EL (cell line): ENCODE measurements around the gene RAI2.

ENCODE experiments used
- DNase-seq: peaks from one replicate; pipeline ENCODE4 v3.0.0-alpha.2; 2016

The RAI2 gene

DNA sequence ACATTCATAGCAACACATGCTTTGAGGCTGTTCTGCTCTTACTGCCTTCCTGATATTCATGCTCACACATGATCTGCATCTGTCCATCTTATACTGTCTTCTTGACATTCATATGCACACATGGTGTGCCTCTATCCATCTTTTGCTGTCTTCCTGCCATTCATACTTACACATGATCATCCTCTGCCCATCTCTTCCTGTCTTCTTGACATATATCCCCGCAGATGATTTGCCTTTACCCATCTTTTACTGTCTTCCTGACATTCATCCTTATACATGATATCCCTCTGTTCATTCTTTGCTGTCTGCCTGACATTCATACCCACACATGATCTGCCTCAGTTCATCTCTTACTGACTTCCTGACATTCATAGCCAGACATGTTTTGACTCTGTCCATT lies 87.0 kb downstream of the RAI2 start:
- DNase-seq: no peak

DNA sequence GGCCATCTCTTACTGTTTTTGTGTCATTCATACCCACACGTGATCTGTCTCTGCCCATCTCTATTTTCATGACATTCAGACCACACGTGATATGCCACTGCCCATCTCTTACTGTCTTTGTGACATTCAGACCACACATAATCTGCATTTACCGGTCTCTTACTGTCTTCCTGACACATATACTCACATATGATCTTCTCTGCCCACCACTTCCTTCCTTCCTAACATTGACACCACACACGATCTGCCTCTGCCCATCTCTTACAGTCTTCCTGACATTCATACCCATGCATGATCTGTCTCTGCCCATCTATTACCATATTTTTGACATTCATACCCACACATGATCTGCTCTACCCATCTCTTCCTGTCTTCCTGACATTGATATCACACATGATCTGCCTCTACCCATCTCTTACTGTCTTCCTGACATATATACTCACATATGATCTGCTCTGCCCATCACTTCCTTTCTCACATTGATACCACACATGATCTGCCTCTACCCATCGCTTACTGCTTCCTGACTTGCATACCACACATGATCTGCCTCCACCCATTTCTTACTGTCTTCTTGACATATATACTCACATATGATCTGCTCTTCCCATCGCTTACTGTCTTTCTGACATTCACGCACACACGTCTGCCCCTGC lies 87.7 kb downstream of the RAI2 start:
- no peak for DNase-seq

DNA sequence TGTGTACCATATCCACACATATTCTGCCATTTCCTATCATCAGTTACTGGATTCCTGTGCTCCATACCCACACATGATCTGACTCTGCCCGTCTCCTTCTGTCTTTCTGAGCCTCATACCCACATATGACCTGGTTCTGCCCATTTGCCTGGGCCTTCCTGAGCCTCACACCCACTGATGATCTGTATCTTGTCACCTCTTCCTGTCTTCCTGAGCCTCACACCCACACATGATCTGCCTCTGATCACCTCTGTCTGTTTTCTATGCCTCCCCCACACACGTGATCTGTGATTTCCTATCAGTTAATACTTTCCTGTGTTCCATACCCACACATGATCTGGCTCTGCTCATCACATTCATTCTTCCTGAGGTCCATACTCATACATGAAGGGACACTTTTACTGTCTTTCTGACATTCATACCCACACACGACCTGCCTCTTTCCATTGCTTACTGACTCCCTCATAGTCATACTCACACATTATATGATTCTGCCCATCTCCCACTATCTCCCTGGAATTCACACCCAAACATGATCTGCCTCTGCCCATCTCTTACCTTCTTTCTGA lies 91.3 kb downstream of the RAI2 start:
- no peak for DNase-seq

DNA sequence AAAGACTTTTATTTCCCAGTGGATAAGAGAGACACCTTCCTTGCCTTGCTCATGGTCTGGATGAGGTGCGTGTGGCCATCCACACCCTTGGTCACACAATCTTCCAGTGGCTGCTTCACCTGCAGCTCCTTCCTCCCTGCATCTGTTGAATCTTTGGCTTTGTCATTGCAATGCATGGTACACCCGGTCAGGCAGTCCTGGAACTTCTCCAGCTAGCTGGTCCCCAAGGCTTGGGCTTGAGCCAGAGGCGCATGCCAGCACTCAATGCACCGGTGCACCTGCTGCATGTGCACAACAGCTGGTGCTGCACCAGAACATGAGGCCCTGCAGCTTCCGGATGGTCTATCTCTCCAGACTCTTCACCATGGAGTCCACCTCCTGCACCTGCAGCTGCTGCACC lies 92.1 kb downstream of the RAI2 start:
- no peak for DNase-seq

DNA sequence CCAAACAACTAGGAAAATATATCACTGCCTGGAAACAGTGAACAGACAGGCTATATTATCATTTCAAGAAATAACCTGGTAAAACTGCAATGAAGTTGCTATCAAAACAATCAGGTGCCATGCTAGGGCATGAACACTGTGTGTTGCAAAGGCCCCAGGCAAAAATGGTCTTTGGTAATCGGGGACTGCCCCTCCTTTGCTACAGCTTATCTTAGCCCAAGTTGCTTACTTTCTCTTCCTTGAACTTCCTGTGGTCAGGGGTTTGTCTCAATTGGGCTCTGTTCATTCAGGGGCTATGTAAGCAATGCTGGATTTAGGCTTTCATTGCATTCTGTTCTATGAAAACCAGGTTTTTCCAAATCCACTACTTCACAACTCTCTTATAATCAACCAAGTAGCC lies 93.4 kb downstream of the RAI2 start:
- no peak for DNase-seq

DNA sequence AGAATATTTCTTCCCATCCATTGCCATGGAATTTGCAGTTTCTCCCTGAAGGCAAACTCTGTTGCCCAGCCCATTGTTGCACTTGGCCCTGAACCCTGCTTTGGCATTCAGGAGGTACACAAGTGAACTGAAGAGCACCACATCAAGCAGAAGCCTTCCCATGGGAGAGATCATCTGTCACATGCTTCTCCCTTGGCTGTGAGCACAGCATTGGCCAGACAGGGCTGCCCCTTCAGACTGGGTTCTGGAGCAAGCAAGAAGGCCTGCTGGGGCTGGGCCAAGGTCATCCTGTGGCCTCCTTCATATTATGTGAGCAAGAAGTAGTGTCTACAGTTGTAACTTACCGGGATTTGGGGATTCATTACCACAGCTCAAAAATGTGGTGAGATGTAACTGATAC lies 101.1 kb downstream of the RAI2 start:
- DNase-seq: no peak

DNA sequence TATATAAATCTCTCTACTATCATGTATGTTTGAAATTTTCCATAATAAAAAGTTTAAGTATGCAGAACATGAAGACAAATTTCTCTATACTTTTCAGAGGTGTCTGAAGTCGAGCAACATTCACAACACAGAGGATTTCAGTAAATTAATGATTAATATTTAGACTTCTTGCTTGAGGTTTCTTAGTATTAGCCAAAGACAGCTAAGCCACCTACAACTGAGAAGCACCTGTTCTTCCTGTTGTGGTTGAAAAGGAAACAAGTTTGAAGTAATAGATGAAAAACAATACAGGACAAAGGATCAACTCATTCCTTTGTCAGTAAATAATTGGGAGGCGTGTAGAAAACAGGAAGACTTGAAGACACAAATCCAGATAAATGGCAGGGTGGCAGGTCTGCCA lies 102.7 kb downstream of the RAI2 start:
- DNase-seq: no peak

DNA sequence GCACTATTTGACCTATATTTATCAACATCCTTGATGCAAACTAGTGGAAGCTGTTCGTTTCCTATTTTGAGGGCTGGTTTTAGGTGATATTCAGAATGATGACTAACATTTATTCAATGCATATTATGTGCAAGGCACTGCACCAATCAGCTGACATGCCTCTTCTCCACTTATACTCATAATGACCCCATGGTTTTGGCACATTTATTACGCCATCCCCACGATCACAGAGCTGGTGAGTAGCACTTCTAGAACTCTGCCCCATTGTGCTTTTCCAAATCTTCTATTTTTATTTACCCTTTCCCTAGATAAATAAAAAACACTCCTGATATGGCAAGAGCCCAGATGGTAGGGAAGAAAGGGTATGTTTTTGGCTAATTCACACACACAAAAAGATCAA lies 110.7 kb downstream of the RAI2 start:
- DNase-seq: no peak
